B cell (primary cell): ENCODE data around the gene EVPL.

Experiments used
- EZH2 ChIP-seq: IDR thresholded peaks from 2 replicates; pipeline ENCODE4 v1.6.1; 2012; ENCODE audit warnings: borderline replicate concordance, low read depth, mild to moderate bottlenecking, moderate library complexity, low read length; ENCODE audit not compliant: insufficient read depth, poor library complexity, severe bottlenecking
- TF ChIP-seq, protein P1 (sequence below): fragments of 200-600 bp; IDR thresholded peaks from one replicate; pipeline ENCODE4 v1.8.0; 2022; ENCODE audit warnings: antibody characterized with exemption, mild to moderate bottlenecking

- TF ChIP-seq, protein P1, sequence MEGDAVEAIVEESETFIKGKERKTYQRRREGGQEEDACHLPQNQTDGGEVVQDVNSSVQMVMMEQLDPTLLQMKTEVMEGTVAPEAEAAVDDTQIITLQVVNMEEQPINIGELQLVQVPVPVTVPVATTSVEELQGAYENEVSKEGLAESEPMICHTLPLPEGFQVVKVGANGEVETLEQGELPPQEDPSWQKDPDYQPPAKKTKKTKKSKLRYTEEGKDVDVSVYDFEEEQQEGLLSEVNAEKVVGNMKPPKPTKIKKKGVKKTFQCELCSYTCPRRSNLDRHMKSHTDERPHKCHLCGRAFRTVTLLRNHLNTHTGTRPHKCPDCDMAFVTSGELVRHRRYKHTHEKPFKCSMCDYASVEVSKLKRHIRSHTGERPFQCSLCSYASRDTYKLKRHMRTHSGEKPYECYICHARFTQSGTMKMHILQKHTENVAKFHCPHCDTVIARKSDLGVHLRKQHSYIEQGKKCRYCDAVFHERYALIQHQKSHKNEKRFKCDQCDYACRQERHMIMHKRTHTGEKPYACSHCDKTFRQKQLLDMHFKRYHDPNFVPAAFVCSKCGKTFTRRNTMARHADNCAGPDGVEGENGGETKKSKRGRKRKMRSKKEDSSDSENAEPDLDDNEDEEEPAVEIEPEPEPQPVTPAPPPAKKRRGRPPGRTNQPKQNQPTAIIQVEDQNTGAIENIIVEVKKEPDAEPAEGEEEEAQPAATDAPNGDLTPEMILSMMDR, result no peak
- TF ChIP-seq EZH2, result no peak
Observed at GRCh38 chr17:75987041-75987440, 40.1 kb downstream of the EVPL start.
